Upper lobe of right lung (tissue), 1 donor: ENCODE results near the gene ASF1A. TPM values are rescaled to one million over a fixed set of nuclear protein-coding genes. Genes with fewer than 3 reads are reported as not detected.

Source experiments
- ATAC-seq: fragments of 200-7000 bp; cut with Tn5 transposase; one replicate; pipeline ENCODE4 v1.9.1; 2020; ENCODE audit warnings: mild to moderate bottlenecking, moderate library complexity
- DNase-seq: peaks from one replicate; pipeline ENCODE4 v3.0.0-alpha.2; 2020
- H3K27ac ChIP-seq: fragments of 200-600 bp; one replicate; pipeline ENCODE4 v1.8.0; 2022
- H3K27me3 ChIP-seq: fragments of 200-600 bp; one replicate; pipeline ENCODE4 v1.8.0; 2022; ENCODE audit warnings: mild to moderate bottlenecking
- H3K36me3 ChIP-seq: fragments of 200-600 bp; one replicate; pipeline ENCODE4 v1.8.0; 2022
- H3K4me1 ChIP-seq: fragments of 200-600 bp; one replicate; pipeline ENCODE4 v1.8.0; 2022
- H3K4me3 ChIP-seq: fragments of 200-600 bp; one replicate; pipeline ENCODE4 v1.8.0; 2022; ENCODE audit warnings: mild to moderate bottlenecking
- H3K9me3 ChIP-seq: fragments of 200-600 bp; one replicate; pipeline ENCODE4 v1.8.0; 2022
- intact Hi-C: fragments of 100-400 bp; cut with DNase I; formaldehyde crosslinking; loops from one replicate; pipeline ENCODE4 v1.11.0; 2022
- total RNA-seq: library from RNA; stranded (reverse); fragmentation: NEBNext Ultra II Directional; extraction: Animal tissue kit (Norgen Biotek cat#: 25700); gene quantifications from one replicate; pipeline ENCODE4 v1.2.1, GENCODE V29; 2021
- TF ChIP-seq, protein P1 (sequence below): fragments of 200-600 bp; IDR thresholded peaks from one replicate; pipeline ENCODE4 v1.8.0; 2022; ENCODE audit warnings: antibody characterized with exemption
- donor health status: DM: no; HTN: yes; CAD: no; lungs with severe emphysema.

The ASF1A gene
- total RNA-seq, 1 donor from 2014 or later: 22.9 TPM

DNA sequence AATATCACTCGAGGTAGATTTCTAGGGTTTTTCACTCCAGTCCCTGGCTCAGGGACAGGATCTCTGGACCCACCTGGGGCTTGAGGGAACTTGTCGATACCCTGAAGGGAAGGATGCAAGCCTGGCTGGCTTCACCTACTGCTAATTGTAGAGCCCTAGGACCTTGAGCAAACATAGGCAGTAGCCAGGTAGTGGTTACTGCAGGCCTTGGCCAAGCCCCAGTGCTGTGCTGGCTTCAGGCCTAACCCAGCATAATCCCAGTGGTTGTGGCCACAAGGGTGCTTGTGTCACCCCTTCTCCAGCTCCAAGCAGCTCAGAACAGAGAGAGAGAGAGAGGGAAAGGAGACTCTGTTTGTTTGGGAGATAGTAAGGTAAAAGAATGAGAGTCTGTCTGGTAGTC is 46.8 kb downstream of the ASF1A start:
- DNase-seq: no peak
- no peak overlapping the region for H3K4me3 ChIP-seq
- TF ChIP-seq, protein P1, sequence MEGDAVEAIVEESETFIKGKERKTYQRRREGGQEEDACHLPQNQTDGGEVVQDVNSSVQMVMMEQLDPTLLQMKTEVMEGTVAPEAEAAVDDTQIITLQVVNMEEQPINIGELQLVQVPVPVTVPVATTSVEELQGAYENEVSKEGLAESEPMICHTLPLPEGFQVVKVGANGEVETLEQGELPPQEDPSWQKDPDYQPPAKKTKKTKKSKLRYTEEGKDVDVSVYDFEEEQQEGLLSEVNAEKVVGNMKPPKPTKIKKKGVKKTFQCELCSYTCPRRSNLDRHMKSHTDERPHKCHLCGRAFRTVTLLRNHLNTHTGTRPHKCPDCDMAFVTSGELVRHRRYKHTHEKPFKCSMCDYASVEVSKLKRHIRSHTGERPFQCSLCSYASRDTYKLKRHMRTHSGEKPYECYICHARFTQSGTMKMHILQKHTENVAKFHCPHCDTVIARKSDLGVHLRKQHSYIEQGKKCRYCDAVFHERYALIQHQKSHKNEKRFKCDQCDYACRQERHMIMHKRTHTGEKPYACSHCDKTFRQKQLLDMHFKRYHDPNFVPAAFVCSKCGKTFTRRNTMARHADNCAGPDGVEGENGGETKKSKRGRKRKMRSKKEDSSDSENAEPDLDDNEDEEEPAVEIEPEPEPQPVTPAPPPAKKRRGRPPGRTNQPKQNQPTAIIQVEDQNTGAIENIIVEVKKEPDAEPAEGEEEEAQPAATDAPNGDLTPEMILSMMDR: no peak
- no peaks in the 10 kb centered on the region for H3K27me3 ChIP-seq
- ATAC-seq: peak; percentile 42
- intact Hi-C loops: no loop called here
- no peak overlapping the region for H3K27ac ChIP-seq
- peaks cover 4% of the 10 kb centered on the region for H3K9me3 ChIP-seq
- peaks cover 1% of the 10 kb centered on the region for H3K4me1 ChIP-seq
- no peaks in the 10 kb centered on the region for H3K36me3 ChIP-seq

DNA sequence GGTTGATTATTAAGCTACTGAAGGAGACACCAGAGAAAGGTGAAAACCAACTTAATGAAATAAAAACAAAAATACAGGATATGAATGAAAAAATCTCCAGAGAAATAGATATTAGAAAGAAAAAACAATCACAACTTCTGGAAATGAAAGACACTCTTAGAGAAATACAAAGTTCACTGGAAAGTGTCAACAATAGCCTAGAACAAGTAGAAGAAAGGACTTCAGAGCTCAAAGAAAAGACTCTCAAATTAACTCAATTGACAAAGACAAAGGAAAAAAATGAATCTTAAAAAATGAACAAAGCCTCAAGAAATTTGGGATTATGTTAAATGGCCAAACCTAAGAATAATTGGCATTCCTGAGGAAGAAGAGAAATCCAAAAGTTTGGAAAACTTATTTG is 51.3 kb downstream of the ASF1A start:
- TF ChIP-seq, protein P1: no peak
- DNase-seq (no peak), ATAC-seq (no peak)
- no peak overlapping the region for H3K27ac ChIP-seq
- H3K4me3 ChIP-seq: no peak overlapping the region
- H3K36me3 ChIP-seq: no peaks in the 10 kb centered on the region
- H3K4me1 ChIP-seq: no peaks in the 10 kb centered on the region
- H3K27me3 ChIP-seq: no peaks in the 10 kb centered on the region
- intact Hi-C loops: no loop called here
- H3K9me3 ChIP-seq: peaks cover 4% of the 10 kb centered on the region

DNA sequence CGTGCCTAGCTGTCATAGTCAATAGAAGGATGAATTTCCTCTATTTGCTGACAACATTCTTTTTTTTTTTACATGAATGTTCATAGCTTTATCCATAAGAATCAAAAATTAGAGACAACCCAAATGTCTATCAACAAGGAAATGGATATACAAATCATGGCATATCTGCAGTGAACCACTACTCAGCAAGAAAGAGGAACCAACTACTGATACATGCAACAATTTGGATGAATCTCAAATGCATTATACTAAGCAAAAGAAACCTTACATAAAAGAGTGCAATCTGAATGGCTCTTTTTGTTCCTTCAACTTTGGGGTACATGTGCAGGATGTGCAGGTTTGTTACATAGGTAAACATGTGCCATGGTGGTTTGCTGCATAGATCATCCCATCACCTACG is 58.7 kb downstream of the ASF1A start:
- TF ChIP-seq, protein P1: no peak
- H3K27me3 ChIP-seq: no peaks in the 10 kb centered on the region

GRCh38 chr6:118953391-118953790 is 59.4 kb downstream of the ASF1A start:
- TF ChIP-seq, protein P1: no peak
- Histone ChIP-seq H3K4me3 (no peak overlapping the region), H3K9me3 (no peaks in the 10 kb centered on the region), H3K27me3 (no peaks in the 10 kb centered on the region), H3K27ac (no peak overlapping the region), H3K4me1 (no peaks in the 10 kb centered on the region), H3K36me3 (no peaks in the 10 kb centered on the region)
- no peak for ATAC-seq
- no peak for DNase-seq
- intact Hi-C loops: no loop called here

More for the DNA sequence above, 58.7 kb downstream of the ASF1A start:
- Histone ChIP-seq H3K4me3 (no peak overlapping the region), H3K9me3 (no peaks in the 10 kb centered on the region), H3K27ac (no peak overlapping the region), H3K4me1 (no peaks in the 10 kb centered on the region), H3K36me3 (no peaks in the 10 kb centered on the region)
- intact Hi-C loops: no loop called here
- ATAC-seq: no peak
- no peak for DNase-seq

Other genes starting within 250 kb of the ASF1A start
- 10.5 TPM for gene CEP85L, start 242.6 kb upstream of the ASF1A start, total RNA-seq
- 19.5 TPM for gene MCM9, start 41.0 kb downstream of the ASF1A start, total RNA-seq
- gene FAM184A, start 184.5 kb downstream of the ASF1A start, total RNA-seq: 15.4 TPM